GM18498 (cell line): ENCODE measurements around the gene OLFML2A.

Source experiments
- ATAC-seq: cut with Tn5 transposase; IDR thresholded peaks from one replicate; pipeline ENCODE4 v1.9.1; 2021; ENCODE audit warnings: mild to moderate bottlenecking, moderate library complexity; ENCODE audit not compliant: unreplicated experiment

Gene OLFML2A

GRCh38 chr9:124849801-124850200, 72.9 kb downstream of the OLFML2A start:
- ATAC-seq: no peak

GRCh38 chr9:124852121-124852828, 75.3 kb downstream of the OLFML2A start:
- ATAC-seq: no peak

GRCh38 chr9:124852829-124853531, 76.0 kb downstream of the OLFML2A start, which contains the start of gene WDR38:
TSS of gene WDR38 (plus strand) at chr9:124853460. CDS start at chr9:124853532, 72 bp downstream.
- peak; percentile 78 for ATAC-seq

- ATAC-seq: no peak
Observed at GRCh38 chr9:124853605-124854143, 76.7 kb downstream of the OLFML2A start.

GRCh38 chr9:124854161-124854560, 77.2 kb downstream of the OLFML2A start:
- ATAC-seq: no peak

GRCh38 chr9:124854822-124855221, 77.9 kb downstream of the OLFML2A start:
- no peak for ATAC-seq

GRCh38 chr9:124855566-124855943, 78.6 kb downstream of the OLFML2A start:
- ATAC-seq: no peak

- ATAC-seq: no peak
Observed at GRCh38 chr9:124855944-124856765, 79.2 kb downstream of the OLFML2A start.

GRCh38 chr9:124857533-124858162, 80.7 kb downstream of the OLFML2A start:
- no peak for ATAC-seq

GRCh38 chr9:124858330-124859046, 81.6 kb downstream of the OLFML2A start:
- ATAC-seq: no peak

- ATAC-seq: no peak
Observed at GRCh38 chr9:124859803-124860581, 83.1 kb downstream of the OLFML2A start.

GRCh38 chr9:124860582-124861341, 83.8 kb downstream of the OLFML2A start:
- no peak for ATAC-seq

GRCh38 chr9:124861342-124862229, 84.7 kb downstream of the OLFML2A start, which contains the start of the genes ARPC5L and RPL35:
TSS of gene ARPC5L (plus strand) at chr9:124862130. CDS start at chr9:124869291, 7,161 bp downstream.
TSS of gene RPL35 (minus strand) at chr9:124861957. CDS start at chr9:124861912, 45 bp downstream.
- peak; percentile 92 for ATAC-seq

- no peak for ATAC-seq
Observed at GRCh38 chr9:124863371-124863871, 86.5 kb downstream of the OLFML2A start.
